Colonic mucosa (tissue), 4 donors: Measurements from ENCODE around the gene KCNH4. TPM values are rescaled to one million over a fixed set of nuclear protein-coding genes. Genes with fewer than 3 reads are reported as not detected.
A peak's percentile ranks its signal among the peaks of the same experiment; 100 is the strongest.

Experiments used
- DNase-seq: peaks from one replicate; pipeline ENCODE4 v3.0.0-alpha.2; 2020
- H3K27ac ChIP-seq: fragments of 200-600 bp; one replicate; pipeline ENCODE4 v1.8.0; 2021
- H3K27me3 ChIP-seq: fragments of 200-600 bp; one replicate; pipeline ENCODE4 v1.8.0; 2021
- H3K36me3 ChIP-seq: fragments of 200-600 bp; one replicate; pipeline ENCODE4 v1.8.0; 2021
- H3K4me1 ChIP-seq: fragments of 200-600 bp; one replicate; pipeline ENCODE4 v1.8.0; 2021; ENCODE audit warnings: mild to moderate bottlenecking
- H3K4me3 ChIP-seq: fragments of 200-600 bp; one replicate; pipeline ENCODE4 v1.8.0; 2021
- H3K9ac ChIP-seq, 2 donors: one replicate each; pipeline ENCODE4 v1.7.0; 2013; ENCODE audit warnings: control low read depth in 2 of 2, low read depth in 2 of 2, low read length in 2 of 2
- H3K9me3 ChIP-seq: fragments of 200-600 bp; one replicate; pipeline ENCODE4 v1.8.0; 2021
- CTCF ChIP-seq: fragments of 200-600 bp; IDR thresholded peaks from one replicate; pipeline ENCODE4 v1.8.0; 2022; ENCODE audit warnings: antibody characterized with exemption, mild to moderate bottlenecking
- intact Hi-C: fragments of 100-400 bp; cut with DNase I; formaldehyde crosslinking; loops from one replicate; pipeline ENCODE4 v1.14.1; 2022
- total RNA-seq, 2 donors: library from RNA; stranded (reverse); fragmentation: NEBNext Ultra II Directional in 1 of 2; extraction: Animal tissue kit (Norgen Biotek cat#: 25700) in 1 of 2; gene quantifications; one replicate each; pipeline ENCODE4 v1.2.1, GENCODE V29; 2021
- donor health status: healthy.
- donor health status: DM: no; HTN: no; CAD: no.
- donor health status: DM: no; HTN: no; CAD: no.

KCNH4 gene
- total RNA-seq, 2 donors from 2014 or later: 0.07 TPM; not detected in 1

GRCh38 chr17:42111265-42111636 is 69.7 kb downstream of the KCNH4 start:
- H3K4me1 ChIP-seq: peaks cover 15% of the 10 kb centered on the region
- no peak for TF ChIP-seq CTCF
- DNase-seq: no peak
- intact Hi-C loops: no loop called here
- H3K27ac ChIP-seq: peak overlapping the region; percentile 91
- H3K4me3 ChIP-seq: peak overlapping the region; percentile 42
- no peaks in the 10 kb centered on the region for H3K36me3 ChIP-seq
- no peaks in the 10 kb centered on the region for H3K9me3 ChIP-seq
- no peaks in the 10 kb centered on the region for H3K27me3 ChIP-seq
- H3K9ac ChIP-seq: peak overlapping the region in 1 of 2 donors; percentile 91

- Histone ChIP-seq H3K4me3 (no peak overlapping the region), H3K36me3 (no peaks in the 10 kb centered on the region)
These were observed 70.4 kb downstream of the KCNH4 start for GRCh38 chr17:42110301-42111264.

GRCh38 chr17:42109086-42109485 is 71.9 kb downstream of the KCNH4 start:
- H3K36me3 ChIP-seq: no peaks in the 10 kb centered on the region
- no peak for TF ChIP-seq CTCF
- H3K27me3 ChIP-seq: no peaks in the 10 kb centered on the region
- H3K4me1 ChIP-seq: peaks cover 15% of the 10 kb centered on the region
- H3K4me3 ChIP-seq: no peak overlapping the region
- intact Hi-C loops: no loop called here
- no peak overlapping the region for H3K27ac ChIP-seq
- no peak overlapping the region for H3K9ac ChIP-seq
- no peak for DNase-seq
- no peaks in the 10 kb centered on the region for H3K9me3 ChIP-seq

More at GRCh38 chr17:42110301-42111264, 70.4 kb downstream of the KCNH4 start:
- Histone ChIP-seq H3K27me3 (no peaks in the 10 kb centered on the region), H3K4me1 (peaks cover 15% of the 10 kb centered on the region), H3K27ac (no peak overlapping the region), H3K9ac (no peak overlapping the region), H3K9me3 (no peaks in the 10 kb centered on the region)
- TF ChIP-seq CTCF: no peak
- intact Hi-C loops: no loop called here
- no peak for DNase-seq

- Histone ChIP-seq H3K27me3 (no peaks in the 10 kb centered on the region), H3K36me3 (no peaks in the 10 kb centered on the region), H3K9ac (no peak overlapping the region), H3K4me1 (peaks cover 12% of the 10 kb centered on the region), H3K27ac (no peak overlapping the region), H3K9me3 (no peaks in the 10 kb centered on the region), H3K4me3 (peak overlapping the region; percentile 22)
- intact Hi-C loops: no loop called here
- DNase-seq: peak; percentile 94
- TF ChIP-seq CTCF: no peak
These were observed 73.1 kb downstream of the KCNH4 start for GRCh38 chr17:42107597-42108576.

- Histone ChIP-seq H3K9ac (no peak overlapping the region), H3K9me3 (no peaks in the 10 kb centered on the region), H3K27me3 (no peaks in the 10 kb centered on the region), H3K4me3 (peak overlapping the region; percentile 22), H3K4me1 (peaks cover 9% of the 10 kb centered on the region), H3K27ac (no peak overlapping the region), H3K36me3 (no peaks in the 10 kb centered on the region)
- intact Hi-C loops: no loop called here
- TF ChIP-seq CTCF: no peak
- no peak for DNase-seq
These were observed 73.8 kb downstream of the KCNH4 start for GRCh38 chr17:42107124-42107523.
